ENCODE data around the gene NPIPA5. TPM values are rescaled to one million over a fixed set of nuclear protein-coding genes. Genes with fewer than 3 reads are reported as not detected.
"Not testable (repeated sequence)": the region's sequence is repeated elsewhere in the genome, so short reads cannot be mapped to it uniquely, and the experiment has no call there.

Gene NPIPA5
- polyA plus RNA-seq, 2 of the 4 experiments (the other 2 are of a cell fraction): 1.6 TPM; not detected in 1

GRCh38 chr16:15422222-15422621 is 44.1 kb upstream of the NPIPA5 start:
- Histone ChIP-seq H3K4me3 (no peak overlapping the region), H3K9me3 (no peaks in the 10 kb centered on the region), H3K4me2 (no peak overlapping the region), H3K4me1 (0 out of 3 replicates have a peak, but pooled peaks cover 2% of the 10 kb centered on the region), H3K27ac (no peak overlapping the region)
- POLR2A ChIA-PET: no interaction called here
- DNase-seq (ENCODE audit: low read depth in 1 of 2, low spot score in 1 of 2) (no peak), FAIRE-seq (no peak), ATAC-seq (no peak)
- CTCF ChIA-PET: interaction anchor here (1.0 kb wide), 1 partner anchor 283 kb away, joined by 3 read pairs; no protein-coding TSS in a partner anchor
- 79% methylated on average over 8 of the region's 8 CpGs for WGBS (ENCODE audit: missing lambda C conversion rate)
- TF ChIP-seq FOXS1 (CRISPR knock-in tag; IDR thresholded peaks at IDR 0.05) (no peak), POLR2A (IDR thresholded peaks at IDR 0.05; ENCODE audit: low read length) (no peak), EHMT2 (IDR thresholded peaks at IDR 0.05; ENCODE audit: low read depth) (no peak), EP300 (IDR thresholded peaks at IDR 0.05) (no peak), RARB (CRISPR knock-in tag; IDR thresholded peaks at IDR 0.05) (no peak), JUNB (IDR thresholded peaks at IDR 0.05) (no peak), HEYL (CRISPR knock-in tag; IDR thresholded peaks at IDR 0.05) (no peak), NPAS2 (CRISPR knock-in tag; IDR thresholded peaks at IDR 0.05; ENCODE audit: borderline replicate concordance) (no peak), MYC (IDR thresholded peaks at IDR 0.05; ENCODE audit: borderline replicate concordance, low read length) (no peak), CHD2 (IDR thresholded peaks at IDR 0.05; ENCODE audit: low read length, partially characterized antibody) (no peak), HOXB5 (CRISPR knock-in tag; IDR thresholded peaks at IDR 0.05) (no peak)

GRCh38 chr16:15421696-15422095 is 43.6 kb upstream of the NPIPA5 start:
- H3K4me2 ChIP-seq; H3K27ac ChIP-seq; H3K4me1 ChIP-seq; POLR2A ChIA-PET; DNase-seq (ENCODE audit: low read depth in 1 of 2, low spot score in 1 of 2); ATAC-seq; H3K4me3 ChIP-seq; FAIRE-seq; H3K9me3 ChIP-seq: not testable (repeated sequence)
- CTCF ChIA-PET: interaction anchor here (1.0 kb wide), 1 partner anchor 283 kb away, joined by 3 read pairs; no protein-coding TSS in a partner anchor
- 0 out of 4 replicates have a peak, but pooled peaks of 1 of the 2 experiments have one; percentile 15 for TF ChIP-seq CEBPB (IDR thresholded peaks at IDR 0.05)
- WGBS (ENCODE audit: missing lambda C conversion rate): 71% methylated on average over 5 of the region's 5 CpGs

GRCh38 chr16:15418206-15418605 is 40.1 kb upstream of the NPIPA5 start:
- ATAC-seq (no peak), DNase-seq (ENCODE audit: low read depth in 1 of 2, low spot score in 1 of 2) (no peak), FAIRE-seq (no peak)
- Histone ChIP-seq H3K27ac (no peak overlapping the region), H3K4me2 (no peak overlapping the region), H3K9me3 (no peaks in the 10 kb centered on the region), H3K4me3 (no peak overlapping the region), H3K4me1 (peaks cover 19% of the 10 kb centered on the region; the same call in 2 of the 3 replicates)
- ChIA-PET POLR2A (no interaction called here), CTCF (interaction anchor here (0.9 to 4.8 kb wide), 3 partner anchors 8 to 132 kb away, joined by 3 to 25 read pairs (median 5); no protein-coding TSS in a partner anchor)
- 67% methylated on average over 3 of the region's 3 CpGs for WGBS (ENCODE audit: missing lambda C conversion rate)
- TF ChIP-seq RARB (CRISPR knock-in tag; IDR thresholded peaks at IDR 0.05) (no peak), CBX8 (IDR thresholded peaks at IDR 0.05) (no peak), MAZ (IDR thresholded peaks at IDR 0.05; ENCODE audit: borderline replicate concordance, low read depth, low read length) (no peak), PBX3 (IDR thresholded peaks at IDR 0.05) (no peak), KDM5A (IDR thresholded peaks at IDR 0.05) (no peak), NR3C1 (IDR thresholded peaks at IDR 0.05) (no peak)

- no peak overlapping the region for H3K4me3 ChIP-seq
- DNase-seq (ENCODE audit: low read depth in 1 of 2, low spot score in 1 of 2) (no peak), ATAC-seq (no peak), FAIRE-seq (no peak)
- ChIA-PET CTCF (interaction anchor here (0.5 to 4.8 kb wide), 5 partner anchors 9 to 134 kb away, joined by 3 to 25 read pairs (median 4); no protein-coding TSS in a partner anchor), POLR2A (no interaction called here)
- 96% methylated on average over 2 of the region's 2 CpGs for WGBS (ENCODE audit: missing lambda C conversion rate)
- H3K9me3 ChIP-seq: no peaks in the 10 kb centered on the region
- H3K4me1 ChIP-seq: peaks cover 19% of the 10 kb centered on the region; the same call in 2 of the 3 replicates
- H3K27ac ChIP-seq: no peak overlapping the region
- H3K4me2 ChIP-seq: no peak overlapping the region
- no peak for TF ChIP-seq CHD2 (IDR thresholded peaks at IDR 0.05; ENCODE audit: low read length, partially characterized antibody)
- no peak for TF ChIP-seq HES2 (IDR thresholded peaks at IDR 0.05)
- TF ChIP-seq ZNF302 (CRISPR knock-in tag; IDR thresholded peaks at IDR 0.05): no peak
- TF ChIP-seq FOSB (CRISPR knock-in tag; IDR thresholded peaks at IDR 0.05): no peak
- TF ChIP-seq BHLHE40 (IDR thresholded peaks at IDR 0.05; ENCODE audit: low read depth, low read length): no peak
- no peak for TF ChIP-seq EHF (CRISPR knock-in tag; IDR thresholded peaks at IDR 0.05)
- no peak for TF ChIP-seq SREBF2 (IDR thresholded peaks at IDR 0.05)
- TF ChIP-seq EHMT2 (IDR thresholded peaks at IDR 0.05; ENCODE audit: low read depth): no peak
- no peak for TF ChIP-seq CBX2 (IDR thresholded peaks at IDR 0.05; ENCODE audit: borderline replicate concordance, low read depth)
- no peak for TF ChIP-seq FOSL2 (IDR thresholded peaks at IDR 0.05)
- no peak for TF ChIP-seq FOSL2 (CRISPR knock-in tag; IDR thresholded peaks at IDR 0.05)
- no peak for TF ChIP-seq USF2 (IDR thresholded peaks at IDR 0.05)
- TF ChIP-seq NFE2L2 (conservative IDR thresholded peaks at IDR 0.05; ENCODE audit: low read length): no peak
- no peak for TF ChIP-seq REST (IDR thresholded peaks at IDR 0.05)
- no peak for TF ChIP-seq HOXB5 (CRISPR knock-in tag; IDR thresholded peaks at IDR 0.05)
Observed at GRCh38 chr16:15417197-15417596, 39.1 kb upstream of the NPIPA5 start.
